ENCODE results near the gene TRIO.

DNA sequence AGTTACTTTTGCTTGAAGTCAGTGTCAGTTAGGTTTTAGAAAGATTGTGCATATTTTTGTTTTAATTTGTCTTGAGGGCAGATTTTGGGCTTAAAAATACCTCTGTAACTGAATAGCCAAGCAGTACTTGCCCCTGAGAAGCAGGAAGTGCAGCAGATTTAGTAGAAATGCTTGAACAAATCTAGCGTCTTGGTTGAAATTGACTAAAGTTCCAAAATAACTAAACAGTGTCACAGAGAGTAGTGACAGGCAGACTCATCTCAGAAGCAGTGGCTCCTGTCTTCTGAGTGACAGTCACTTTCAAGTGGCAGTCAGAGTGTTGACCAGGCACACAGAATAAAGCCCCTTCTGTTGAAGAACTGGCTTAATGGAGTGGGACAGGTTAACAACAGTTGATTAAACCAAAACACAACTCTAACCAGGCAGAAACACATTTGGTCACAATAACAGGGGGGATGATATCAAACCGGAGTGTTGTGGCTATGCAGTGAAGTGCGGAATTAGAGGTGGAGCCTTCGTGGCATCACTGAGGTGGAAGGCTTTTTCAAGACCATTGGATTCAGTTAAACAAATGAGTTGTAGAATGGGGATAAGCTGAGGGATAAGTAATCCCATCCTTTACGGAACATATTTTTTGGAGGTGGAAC lies 29.1 kb downstream of the TRIO start:
- no peak for TF ChIP-seq POLR2A (IDR thresholded peaks at IDR 0.05)
- TF ChIP-seq, protein P1, sequence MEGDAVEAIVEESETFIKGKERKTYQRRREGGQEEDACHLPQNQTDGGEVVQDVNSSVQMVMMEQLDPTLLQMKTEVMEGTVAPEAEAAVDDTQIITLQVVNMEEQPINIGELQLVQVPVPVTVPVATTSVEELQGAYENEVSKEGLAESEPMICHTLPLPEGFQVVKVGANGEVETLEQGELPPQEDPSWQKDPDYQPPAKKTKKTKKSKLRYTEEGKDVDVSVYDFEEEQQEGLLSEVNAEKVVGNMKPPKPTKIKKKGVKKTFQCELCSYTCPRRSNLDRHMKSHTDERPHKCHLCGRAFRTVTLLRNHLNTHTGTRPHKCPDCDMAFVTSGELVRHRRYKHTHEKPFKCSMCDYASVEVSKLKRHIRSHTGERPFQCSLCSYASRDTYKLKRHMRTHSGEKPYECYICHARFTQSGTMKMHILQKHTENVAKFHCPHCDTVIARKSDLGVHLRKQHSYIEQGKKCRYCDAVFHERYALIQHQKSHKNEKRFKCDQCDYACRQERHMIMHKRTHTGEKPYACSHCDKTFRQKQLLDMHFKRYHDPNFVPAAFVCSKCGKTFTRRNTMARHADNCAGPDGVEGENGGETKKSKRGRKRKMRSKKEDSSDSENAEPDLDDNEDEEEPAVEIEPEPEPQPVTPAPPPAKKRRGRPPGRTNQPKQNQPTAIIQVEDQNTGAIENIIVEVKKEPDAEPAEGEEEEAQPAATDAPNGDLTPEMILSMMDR (IDR thresholded peaks at IDR 0.05): no peak
- no peak for TF ChIP-seq EP300 (IDR thresholded peaks at IDR 0.05)
